BLaER1 treated with 17β-estradiol and CSF1 and Interleukin-3, amounts not matched to agents 10 nM and 100 nM (cell line): ENCODE data around the gene IST1.

Source experiments
- H3K27ac ChIP-seq, 11 experiments: shearing (Covaris generic); formaldehyde crosslinking; 2 replicates each; pipeline ENCODE4 v1.8.1; 2022
- H3K27me3 ChIP-seq, 11 experiments: shearing (Covaris generic); formaldehyde crosslinking; 2 replicates each; pipeline ENCODE4 v1.8.1; 2022
- H3K36me3 ChIP-seq, 11 experiments: shearing (Covaris generic); formaldehyde crosslinking; 2 replicates each; pipeline ENCODE4 v1.8.1; 2022
- H3K4me1 ChIP-seq, 10 experiments: shearing (Covaris generic); formaldehyde crosslinking; 2 replicates each; pipeline ENCODE4 v1.8.1; 2022
- H3K4me2 ChIP-seq, 11 experiments: shearing (Covaris generic); formaldehyde crosslinking; 2 replicates each; pipeline ENCODE4 v1.8.1; 2022
- H3K4me3 ChIP-seq, 10 experiments: shearing (Covaris generic); formaldehyde crosslinking; 2 replicates each; pipeline ENCODE4 v1.8.1; 2022
- H3K9ac ChIP-seq, 11 experiments: shearing (Covaris generic); formaldehyde crosslinking; 2 replicates each; pipeline ENCODE4 v1.8.1; 2022
- H3K9me3 ChIP-seq, 11 experiments: shearing (Covaris generic); formaldehyde crosslinking; replicated peaks in 1 of 11; 2 replicates each; pipeline ENCODE4 v1.8.1; 2022
- H4K20me1 ChIP-seq, 11 experiments: shearing (Covaris generic); formaldehyde crosslinking; 2 replicates each; pipeline ENCODE4 v1.8.1; 2022
- Cebpa-rat ChIP-seq, 11 experiments: shearing (Covaris generic); IDR thresholded peaks; 2 replicates each; pipeline ENCODE4 v1.8.1; 2022

Gene IST1

GRCh38 chr16:71885261-71885650 is 10.1 kb upstream of the IST1 start:
- Histone ChIP-seq H3K27ac (0 out of 22 replicates have a peak overlapping the region, but pooled peaks of 1 of the 11 experiments have one; percentile 89), H3K27me3 (no peaks in the 10 kb centered on the region), H3K9ac (peak overlapping the region in 1 of 11 experiments; percentile 96; a peak in 1 of 22 replicates), H3K4me1 (peaks cover 40 to 53% (median 43%) of the 10 kb centered on the region in 10 experiments), H3K36me3 (no peaks in the 10 kb centered on the region), H3K4me3 (peak overlapping the region in 3 of 10 experiments; percentile 93 to 94 (median 93); a peak in 4 of 20 replicates), H3K9me3 (no peaks in the 10 kb centered on the region), H4K20me1 (peaks cover 0 to 32% (median 15%) of the 10 kb centered on the region in 11 experiments; a peak in 10 of 22 replicates), H3K4me2 (peak overlapping the region; percentile 88 to 98 (median 92))
- peak in 7 of 11 experiments; percentile 19 to 68 (median 26); a peak in 4 of 22 replicates for TF ChIP-seq Cebpa-rat (IDR thresholded peaks at IDR 0.05)

GRCh38 chr16:71889147-71889546 is 6.2 kb upstream of the IST1 start:
- Histone ChIP-seq H3K9me3 (no peaks in the 10 kb centered on the region), H3K4me2 (no peak overlapping the region), H3K27me3 (no peaks in the 10 kb centered on the region), H3K4me1 (peaks cover 19 to 40% (median 26%) of the 10 kb centered on the region in 10 experiments), H3K9ac (no peak overlapping the region), H3K36me3 (no peaks in the 10 kb centered on the region), H3K4me3 (no peak overlapping the region), H3K27ac (no peak overlapping the region), H4K20me1 (peaks cover 0 to 6% (median 0%) of the 10 kb centered on the region in 11 experiments; a peak in 1 of 22 replicates)
- no peak for TF ChIP-seq Cebpa-rat (IDR thresholded peaks at IDR 0.05)

GRCh38 chr16:71893888-71894228 is 1.5 kb upstream of the IST1 start:
- peak overlapping the region; percentile 82 to 100 (median 93) for H3K4me3 ChIP-seq
- H3K27ac ChIP-seq, result peak overlapping the region; percentile 85 to 99 (median 98)
- H3K9ac ChIP-seq, result peak overlapping the region; percentile 91 to 100 (median 98)
- no peaks in the 10 kb centered on the region for H3K27me3 ChIP-seq
- peaks cover 33 to 51% (median 39%) of the 10 kb centered on the region in 10 experiments for H3K4me1 ChIP-seq
- H3K9me3 ChIP-seq, result no peaks in the 10 kb centered on the region
- H4K20me1 ChIP-seq, result peaks cover 25 to 34% (median 29%) of the 10 kb centered on the region in 11 experiments
- 0 out of 22 replicates have a peak, but pooled peaks of 2 of the 11 experiments have one; percentile 5 to 8 for TF ChIP-seq Cebpa-rat (IDR thresholded peaks at IDR 0.05)
- peaks cover 9 to 24% (median 19%) of the 10 kb centered on the region in 11 experiments; a peak in 20 of 22 replicates for H3K36me3 ChIP-seq
- H3K4me2 ChIP-seq, result peak overlapping the region; percentile 79 to 95 (median 92)

GRCh38 chr16:71894229-71894920 is 956 bp upstream of the IST1 start:
- Histone ChIP-seq H3K4me3 (peak overlapping the region; percentile 82 to 100 (median 93)), H3K4me1 (peaks cover 38 to 56% (median 44%) of the 10 kb centered on the region in 10 experiments), H3K4me2 (peak overlapping the region; percentile 79 to 95 (median 92)), H3K9me3 (no peaks in the 10 kb centered on the region), H3K27me3 (no peaks in the 10 kb centered on the region), H3K36me3 (peaks cover 9 to 28% (median 23%) of the 10 kb centered on the region in 11 experiments; a peak in 20 of 22 replicates), H3K9ac (peak overlapping the region; percentile 91 to 100 (median 98)), H3K27ac (peak overlapping the region; percentile 85 to 99 (median 98)), H4K20me1 (peaks cover 30 to 39% (median 35%) of the 10 kb centered on the region in 11 experiments)
- no peak for TF ChIP-seq Cebpa-rat (IDR thresholded peaks at IDR 0.05)

GRCh38 chr16:71895679-71896365 is 491 bp downstream of the IST1 start:
- H3K9ac ChIP-seq, result peak overlapping the region; percentile 91 to 100 (median 98)
- no peaks in the 10 kb centered on the region for H3K9me3 ChIP-seq
- no peak for TF ChIP-seq Cebpa-rat (IDR thresholded peaks at IDR 0.05)
- H3K4me1 ChIP-seq, result peaks cover 47 to 57% (median 53%) of the 10 kb centered on the region in 10 experiments
- H3K36me3 ChIP-seq, result peaks cover 9 to 32% (median 25%) of the 10 kb centered on the region in 11 experiments; a peak in 20 of 22 replicates
- peak overlapping the region; percentile 94 to 99 (median 98) for H3K27ac ChIP-seq
- peak overlapping the region; percentile 81 to 99 (median 96) for H3K4me2 ChIP-seq
- H4K20me1 ChIP-seq, result peaks cover 45 to 54% (median 49%) of the 10 kb centered on the region in 11 experiments
- H3K27me3 ChIP-seq, result no peaks in the 10 kb centered on the region
- peak overlapping the region; percentile 82 to 100 (median 93) for H3K4me3 ChIP-seq

- no peaks in the 10 kb centered on the region; a peak in 1 of 22 replicates for H3K9me3 ChIP-seq
- peak overlapping the region; percentile 91 to 100 (median 98) for H3K9ac ChIP-seq
- H3K36me3 ChIP-seq, result peaks cover 9 to 42% (median 30%) of the 10 kb centered on the region in 11 experiments; a peak in 21 of 22 replicates
- peaks cover 46 to 63% (median 51%) of the 10 kb centered on the region in 10 experiments for H3K4me1 ChIP-seq
- peak overlapping the region; percentile 81 to 99 (median 96) for H3K4me2 ChIP-seq
- peak overlapping the region; percentile 82 to 100 (median 93) for H3K4me3 ChIP-seq
- H4K20me1 ChIP-seq, result peaks cover 55 to 64% (median 60%) of the 10 kb centered on the region in 11 experiments
- no peak for TF ChIP-seq Cebpa-rat (IDR thresholded peaks at IDR 0.05)
- H3K27me3 ChIP-seq, result no peaks in the 10 kb centered on the region
- H3K27ac ChIP-seq, result peak overlapping the region; percentile 94 to 99 (median 98); a peak in 21 of 22 replicates
Measured at GRCh38 chr16:71896764-71897368, 1.5 kb downstream of the IST1 start.

DNA sequence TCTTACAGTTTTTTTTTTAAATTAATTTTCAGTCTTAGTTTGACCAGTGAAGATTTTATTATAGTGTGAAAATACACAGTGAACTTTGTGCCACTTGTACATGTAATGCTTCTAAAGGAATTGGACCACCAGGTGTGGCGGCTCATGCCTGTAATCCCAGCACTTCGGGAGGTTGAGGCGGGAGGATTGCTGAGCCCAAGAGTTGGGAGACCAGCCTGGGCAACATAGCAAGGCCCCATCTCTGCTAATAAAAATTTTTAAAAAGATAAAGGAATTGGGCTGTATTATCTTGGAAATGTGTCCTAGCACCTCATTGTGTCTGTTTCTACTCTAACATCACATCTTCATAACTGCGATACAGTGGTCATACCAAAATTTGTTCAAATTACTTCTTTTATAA is 3.8 kb downstream of the IST1 start:
- Histone ChIP-seq H3K36me3 (peaks cover 19 to 64% (median 49%) of the 10 kb centered on the region in 11 experiments), H3K9ac (peak overlapping the region in 2 of 11 experiments; percentile 28 to 98; a peak in 2 of 22 replicates), H3K4me1 (peaks cover 39 to 73% (median 47%) of the 10 kb centered on the region in 10 experiments), H3K4me2 (peak overlapping the region; percentile 31 to 99 (median 92); a peak in 19 of 22 replicates), H4K20me1 (peaks cover 78 to 87% (median 83%) of the 10 kb centered on the region in 11 experiments), H3K27ac (no peak overlapping the region; a peak in 1 of 22 replicates), H3K9me3 (peaks cover 0 to 4% (median 0%) of the 10 kb centered on the region in 11 experiments; a peak in 3 of 22 replicates), H3K27me3 (no peaks in the 10 kb centered on the region), H3K4me3 (peak overlapping the region in 1 of 10 experiments; percentile 16; a peak in 1 of 20 replicates)
- no peak for TF ChIP-seq Cebpa-rat (IDR thresholded peaks at IDR 0.05)

GRCh38 chr16:71902656-71903365 is 7.5 kb downstream of the IST1 start:
- Histone ChIP-seq H3K9ac (no peak overlapping the region), H3K4me3 (no peak overlapping the region), H3K4me1 (peaks cover 30 to 95% (median 47%) of the 10 kb centered on the region in 10 experiments; a peak in 19 of 20 replicates), H3K36me3 (peaks cover 23 to 89% (median 68%) of the 10 kb centered on the region in 11 experiments; a peak in 21 of 22 replicates), H3K9me3 (peaks cover 0 to 14% (median 2%) of the 10 kb centered on the region in 11 experiments; a peak in 8 of 22 replicates), H3K4me2 (peak overlapping the region in 2 of 11 experiments; percentile 15 to 99; a peak in 4 of 22 replicates), H4K20me1 (peaks cover 100% of the 10 kb centered on the region in 11 experiments), H3K27me3 (no peaks in the 10 kb centered on the region), H3K27ac (no peak overlapping the region)
- no peak for TF ChIP-seq Cebpa-rat (IDR thresholded peaks at IDR 0.05)
